K562 (cell line): ENCODE measurements around the gene IGF1R. TPM values are rescaled to one million over a fixed set of nuclear protein-coding genes. Genes with fewer than 3 reads are reported as not detected.

ENCODE experiments used
- ATAC-seq: fragments of 200-7000 bp; cut with Tn5 transposase; 3 replicates; pipeline ENCODE4 v1.9.1; 2020; ENCODE audit warnings: moderate library complexity
- BruUV-seq: library from RNA; stranded (reverse); fragments of 400-500 nt; replicated peaks from 2 replicates; lab custom pipeline; 2021; lab: Mats Ljungman, UMichigan
- CTCF ChIA-PET: fragments of 300-600 bp; formaldehyde crosslinking; extraction: SDS; loops from one replicate; lab custom pipeline; 2021; ENCODE audit warnings: low intra/inter-chr PET ratio; lab: Yijun Ruan, JAX
- POLR2A ChIA-PET: fragments of 300-600, 350-650 bp; sonication (Branson Sonifier 250); formaldehyde crosslinking; extraction: SDS; loops from one replicate; lab custom pipeline; 2021; ENCODE audit warnings: antibody characterized with exemption, inconsistent platforms; lab: Yijun Ruan, JAX
- DNase-seq, 4 experiments: peaks; one replicate each; pipeline versions ENCODE4 v3.0.0 to v3.0.0-alpha.2; 2011 to 2018; ENCODE audit warnings: low spot score in 3 of 4, mixed read lengths in 3 of 4; ENCODE audit errors: extremely low read depth in 1 of 4
- FAIRE-seq: peaks from 2 replicates; lab custom pipeline; 2011; peaks lifted over from hg19 to GRCh38; lab: Jason Lieb, UNC
- H2AFZ ChIP-seq: 2 replicates; pipeline ENCODE4 v1.6.0; 2011; ENCODE audit warnings: low read depth, low read length, control low read depth, inconsistent platforms
- H3K27ac ChIP-seq: fragments of 200-600 bp; 3 replicates; pipeline ENCODE4 v1.8.0; 2011; ENCODE audit warnings: low read depth, mild to moderate bottlenecking, control low read depth, inconsistent platforms, low read length, moderate library complexity, mixed read lengths; ENCODE audit errors: extremely low read depth
- H3K27me3 ChIP-seq, 2 experiments: fragments of 300-600 bp in 1 of 2; 2 replicates in 1 of 2; 3 replicates in 1 of 2; pipeline versions ENCODE4 v1.6.0 to v1.8.0; 2011; ENCODE audit warnings: inconsistent platforms in 2 of 2, low read length in 2 of 2, mild to moderate bottlenecking in 1 of 2, mixed read lengths in 1 of 2, moderate library complexity in 1 of 2; ENCODE audit not compliant: control insufficient read depth in 2 of 2, insufficient read depth in 2 of 2
- H3K36me3 ChIP-seq: fragments of 300-600 bp; 3 replicates; pipeline ENCODE4 v1.8.0; 2011; ENCODE audit warnings: mild to moderate bottlenecking, low read length, inconsistent platforms; ENCODE audit not compliant: control insufficient read depth, insufficient read depth
- H3K4me1 ChIP-seq, 2 experiments: fragments of 200-600 bp in 1 of 2; replicated peaks in 1 of 2; 2 replicates in 1 of 2; 3 replicates in 1 of 2; pipeline versions ENCODE4 v1.5.1 to v1.8.0; 2011; ENCODE audit warnings: inconsistent platforms in 2 of 2, low read length in 2 of 2, mild to moderate bottlenecking in 1 of 2, mixed read lengths in 1 of 2, moderate library complexity in 1 of 2; ENCODE audit not compliant: control insufficient read depth in 2 of 2, insufficient read depth in 2 of 2
- H3K4me2 ChIP-seq: 2 replicates; pipeline ENCODE4 v1.6.1; 2011; ENCODE audit warnings: low read length, control low read depth, inconsistent platforms, mixed read lengths; ENCODE audit not compliant: insufficient read depth
- H3K4me3 ChIP-seq: fragments of 200-600 bp; sonication (generic), shearing (Covaris generic); 2 replicates; pipeline ENCODE4 v1.5.1; 2016; ENCODE audit warnings: control low read depth, inconsistent platforms
- H3K79me2 ChIP-seq: fragments of 200-600 bp; 3 replicates; pipeline ENCODE4 v1.8.0; 2011; ENCODE audit warnings: low read length, inconsistent platforms; ENCODE audit not compliant: control insufficient read depth, insufficient read depth
- H3K9ac ChIP-seq, 2 experiments: 2 replicates each; pipeline versions ENCODE4 v1.6.0 to v1.6.1; 2011; ENCODE audit warnings: low read depth in 2 of 2, low read length in 2 of 2, control low read depth in 1 of 2, inconsistent platforms in 1 of 2, mild to moderate bottlenecking in 1 of 2, mixed read lengths in 1 of 2; ENCODE audit not compliant: insufficient read depth in 1 of 2
- H3K9me1 ChIP-seq: one replicate; pipeline ENCODE4 v1.6.0; 2011; ENCODE audit warnings: inconsistent platforms, mild to moderate bottlenecking, low read length, moderate library complexity; ENCODE audit not compliant: control insufficient read depth, insufficient read depth
- H3K9me3 ChIP-seq: replicated peaks from 2 replicates; pipeline ENCODE4 v1.5.1; 2011; ENCODE audit warnings: low read depth, low read length, inconsistent platforms; ENCODE audit not compliant: control insufficient read depth, insufficient read depth
- H4K20me1 ChIP-seq: replicated peaks from 2 replicates; pipeline ENCODE4 v1.6.1; 2011; ENCODE audit warnings: low read length, inconsistent platforms, mixed read lengths; ENCODE audit not compliant: control insufficient read depth, insufficient read depth
- DMBX1 ChIP-seq: fragments of 250-450 bp; sonication (Bioruptor Pico); IDR thresholded peaks from 2 replicates; pipeline ENCODE4 v1.8.0; 2022; ENCODE audit warnings: inconsistent platforms, mild to moderate bottlenecking, moderate library complexity, borderline replicate concordance
- DNMT1 ChIP-seq: fragments of 450-650 bp; IDR thresholded peaks from 2 replicates; pipeline ENCODE4 v1.6.1; 2016; ENCODE audit warnings: antibody characterized with exemption, mild to moderate bottlenecking
- ETV1 ChIP-seq: fragments of 450-650 bp; conservative IDR thresholded peaks from 2 replicates; pipeline ENCODE4 v1.6.1; 2016; ENCODE audit warnings: missing genetic modification characterization, control low read depth, low read depth, missing compliant biosample characterization
- HINFP ChIP-seq: fragments of 450-650 bp; conservative IDR thresholded peaks from 2 replicates; pipeline ENCODE4 v1.6.1; 2016; ENCODE audit warnings: missing genetic modification characterization, low read depth, mild to moderate bottlenecking, control low read depth, missing compliant biosample characterization
- MECOM ChIP-seq: fragments of 250-450 bp; sonication (Bioruptor Pico); IDR thresholded peaks from 2 replicates; pipeline ENCODE4 v1.8.0; 2022; ENCODE audit warnings: inconsistent platforms
- MYC ChIP-seq, 2 experiments: fragments of 250-450 bp in 1 of 2; sonication (Bioruptor Pico) in 1 of 2; IDR thresholded peaks; 2 replicates each; pipeline versions ENCODE4 v1.5.1 to v1.6.1; 2012 to 2021; ENCODE audit warnings: low read depth in 2 of 2, borderline replicate concordance in 1 of 2, improper control_type of control experiment in 1 of 2, low read length in 1 of 2, mild to moderate bottlenecking in 1 of 2, moderate library complexity in 1 of 2
- NFXL1 ChIP-seq: fragments of 450-650 bp; formaldehyde crosslinking; IDR thresholded peaks from 2 replicates; pipeline ENCODE4 v1.4.0; 2021; ENCODE audit warnings: mild to moderate bottlenecking
- NR2C1 ChIP-seq, 2 experiments: fragments of 450-650 bp; IDR thresholded peaks; 2 replicates each; pipeline ENCODE4 v1.6.1; 2017; ENCODE audit warnings: mild to moderate bottlenecking in 2 of 2, antibody characterized with exemption in 1 of 2, inconsistent platforms in 1 of 2, missing compliant biosample characterization in 1 of 2, missing genetic modification characterization in 1 of 2
- PRPF4 ChIP-seq: fragments of 200-400 bp; formaldehyde crosslinking; IDR thresholded peaks from one replicate; pipeline ENCODE4 v1.6.1; 2017; ENCODE audit warnings: low read length, low read depth, mild to moderate bottlenecking; ENCODE audit not compliant: insufficient read depth, poor library complexity, severe bottlenecking
- SMARCA4 ChIP-seq: fragments of 450-650 bp; IDR thresholded peaks from 2 replicates; pipeline ENCODE4 v1.6.1; 2016
- TAF1 ChIP-seq: IDR thresholded peaks from 2 replicates; pipeline ENCODE4 v1.6.1; 2011; ENCODE audit warnings: mild to moderate bottlenecking, low read length, moderate library complexity; ENCODE audit not compliant: insufficient read depth, control insufficient read depth, severe bottlenecking; ENCODE audit errors: extremely low read depth
- TBL1XR1 ChIP-seq, 2 experiments: IDR thresholded peaks; 2 replicates each; pipeline ENCODE4 v1.6.1; 2012; ENCODE audit warnings: improper control_type of control experiment in 2 of 2, low read length in 2 of 2, mild to moderate bottlenecking in 1 of 2
- ZFP1 ChIP-seq: fragments of 450-650 bp; formaldehyde crosslinking; IDR thresholded peaks from 2 replicates; pipeline ENCODE4 v1.4.0; 2020; ENCODE audit warnings: mild to moderate bottlenecking, mixed read lengths
- ZNF175 ChIP-seq: fragments of 200-800 bp; sonication (Bioruptor generic); IDR thresholded peaks from 2 replicates; pipeline ENCODE4 v1.6.1; 2016; ENCODE audit warnings: low read depth, mild to moderate bottlenecking, missing genetic modification characterization, missing compliant biosample characterization
- ZNF282 ChIP-seq: sonication (generic); formaldehyde crosslinking; IDR thresholded peaks from 2 replicates; pipeline ENCODE4 v1.8.1; 2023; ENCODE audit warnings: missing genetic modification reagents
- ZNF764 ChIP-seq: fragments of 250-450 bp; sonication (Bioruptor Pico); IDR thresholded peaks from 2 replicates; pipeline ENCODE4 v1.4.0; 2020; ENCODE audit warnings: low read depth, mild to moderate bottlenecking, moderate library complexity
- ZNF785 ChIP-seq: fragments of 250-450 bp; sonication (Bioruptor Pico); IDR thresholded peaks from 2 replicates; pipeline ENCODE4 v1.4.0; 2020; ENCODE audit warnings: mild to moderate bottlenecking
- ZSCAN32 ChIP-seq: fragments of 450-650 bp; formaldehyde crosslinking; IDR thresholded peaks from 2 replicates; pipeline ENCODE4 v1.4.0; 2020; ENCODE audit warnings: mild to moderate bottlenecking, moderate library complexity
- WGBS: fragments of 100-300 bp; shearing (Covaris generic); methylation state at CpG from one replicate; pipeline ENCODE4 v1.1.6; 2016; ENCODE audit warnings: low coverage, mixed read lengths; ENCODE audit not compliant: insufficient coverage; ENCODE audit errors: missing lambda C conversion rate; 5-methylcytosine and 5-hydroxymethylcytosine counted together
- in situ Hi-C: fragments of 300-500 bp; cut with MboI; formaldehyde crosslinking; loops from 4 replicates; pipeline ENCODE4 v1.15.0; 2018; ENCODE audit warnings: inconsistent platforms, mixed read lengths
- intact Hi-C: fragments of 100-400 bp; cut with micrococcal nuclease; formaldehyde crosslinking; loops from 2 replicates; pipeline ENCODE4 v1.14.2; 2022
- polyA plus RNA-seq, 8 experiments: library from polyadenylated mRNA; depleted of rRNA in 4 of 8; stranded (reverse) in 5 of 8; unstranded in 3 of 8; fragments of >200 nt; fragmentation: Nextera tagmentation in 2 of 8; fragmentation: Illumina TruSeq in 1 of 8; extraction: Ambion mirVana in 2 of 8; extraction: Trizol in 1 of 8; gene quantifications; 2 replicates each; pipeline versions ENCODE4 v1.2.1 to v1.2.3, GENCODE V29; 2011 to 2014; ENCODE audit warnings: inconsistent platforms in 1 of 8, missing spikeins in 1 of 8
- total RNA-seq, 7 experiments: library from RNA; depleted of rRNA in 6 of 7; stranded (reverse); fragments of >200 nt in 6 of 7; fragmentation: Illumina TruSeq in 2 of 7; extraction: Trizol in 2 of 7; gene quantifications; 2 replicates each; pipeline versions ENCODE4 v1.2.1 to v1.2.3, GENCODE V29; 2011 to 2021; ENCODE audit warnings: low replicate concordance in 1 of 7

The IGF1R gene
- total and polyA plus RNA-seq, 9 of the 15 experiments (the other 6 are each of a cell fraction or from before 2014, with no cell fraction given) = 0.35 to 8.0 (median 1.6) TPM

GRCh38 chr15:98900356-98900755, 252.0 kb downstream of the IGF1R start (continued):
- no peak for TF ChIP-seq ZNF175 (CRISPR knock-in tag)
- no peak for TF ChIP-seq ZNF785
- TF ChIP-seq DMBX1 (CRISPR knock-in tag) = no peak
- no peak for TF ChIP-seq ZSCAN32
- TF ChIP-seq TAF1 = no peak
- TF ChIP-seq NR2C1 (IDR thresholded peaks at IDR 0.05) = no peak
- no peak for TF ChIP-seq NR2C1 (tag; IDR thresholded peaks at IDR 0.05)
- TF ChIP-seq MYC (IDR thresholded peaks at IDR 0.05; ENCODE audit: low read depth, low read length) = no peak
- no peak for TF ChIP-seq MYC (CRISPR knock-in tag; IDR thresholded peaks at IDR 0.05; ENCODE audit: borderline replicate concordance, low read depth)

GRCh38 chr15:98901434-98902072, 253.2 kb downstream of the IGF1R start:
- ATAC-seq (no peak), DNase-seq (no peak), FAIRE-seq (no peak)
- Histone ChIP-seq H3K79me2 (no peaks in the 10 kb centered on the region), H3K27me3 (peaks cover 10 to 29% of the 10 kb centered on the region in 2 experiments), H3K4me1 (no peaks in the 10 kb centered on the region; a peak in 1 of 5 replicates), H3K4me2 (no peak overlapping the region), H3K9me3 (no peaks in the 10 kb centered on the region), H3K9ac (no peak overlapping the region), H2AFZ (no peak overlapping the region), H3K4me3 (no peak overlapping the region), H3K36me3 (no peaks in the 10 kb centered on the region), H3K27ac (no peak overlapping the region), H4K20me1 (peaks cover 9% of the 10 kb centered on the region; the same call in 1 of the 2 replicates), H3K9me1 (no peaks in the 10 kb centered on the region)
- WGBS = 2% methylated on average over 10 of the region's 10 CpGs
- in situ Hi-C loops = no loop called here
- CTCF ChIA-PET = no interaction called here
- BruUV-seq = no TSS peak
- intact Hi-C loops = loop anchor here (5.0 kb wide), 1 partner anchor 124 kb away; no protein-coding TSS in a partner anchor
- POLR2A ChIA-PET = no interaction called here
- TF ChIP-seq HINFP (tag) (no peak), ETV1 (tag) (no peak), TBL1XR1 (IDR thresholded peaks at IDR 0.05; ENCODE audit: low read length in 2 of 2) (no peak), ZNF764 (CRISPR knock-in tag) (no peak), ZNF282 (CRISPR knock-in tag) (no peak), PRPF4 (no peak), ZFP1 (CRISPR knock-in tag) (no peak), DNMT1 (no peak), NFXL1 (CRISPR knock-in tag) (no peak), MECOM (CRISPR knock-in tag) (no peak), SMARCA4 (no peak)
